Lower leg skin (tissue), 4 donors: Measurements from ENCODE around the gene TET2. TPM values are rescaled to one million over a fixed set of nuclear protein-coding genes. Genes with fewer than 3 reads are reported as not detected.

Experiments
- DNase-seq, 2 donors: peaks; one replicate each; pipeline ENCODE4 v3.0.0-alpha.2; 2019; ENCODE audit warnings: low spot score in 2 of 2
- H3K4me3 ChIP-seq: fragments of 200-600 bp; sonication (generic); 2 replicates; pipeline ENCODE4 v1.5.1; 2017; ENCODE audit warnings: mild to moderate bottlenecking, low read depth; ENCODE audit not compliant: poor library complexity, severe bottlenecking
- CTCF ChIP-seq, 3 donors: fragments of 450-650 bp; IDR thresholded peaks; one replicate each; pipeline ENCODE4 v1.5.1; 2016; ENCODE audit warnings: antibody characterized with exemption in 3 of 3, mild to moderate bottlenecking in 3 of 3, moderate library complexity in 2 of 3
- POLR2A ChIP-seq, 2 donors: fragments of 450-650 bp; IDR thresholded peaks; one replicate each; pipeline ENCODE4 v1.6.1; 2016 to 2017; ENCODE audit warnings: antibody characterized with exemption in 2 of 2, mild to moderate bottlenecking in 1 of 2, moderate library complexity in 1 of 2
- WGBS, 2 donors: methylation state at CpG; one replicate each; pipeline ENCODE4 v1.1.5; 2018; 5-methylcytosine and 5-hydroxymethylcytosine counted together
- intact Hi-C: fragments of 100-400 bp; cut with DNase I; formaldehyde crosslinking; loops from one replicate; pipeline ENCODE4 v1.15.0; 2023; ENCODE audit warnings: low total_unique reads
- total RNA-seq, 4 donors: library from RNA; depleted of rRNA; stranded (reverse); fragments of >200 nt; gene quantifications; one replicate each; pipeline ENCODE4 v1.1.0, GENCODE V29; 2016

Gene TET2
- total RNA-seq, 4 donors from 2014 or later = 31.0 to 36.0 (median 32.8) TPM

GRCh38 chr4:105145156-105145902 lies 1.3 kb upstream of the TET2 start:
- TF ChIP-seq CTCF (IDR thresholded peaks at IDR 0.05) (no peak), POLR2A (IDR thresholded peaks at IDR 0.05) (no peak)

GRCh38 chr4:105145903-105146275 lies 787 bp upstream of the TET2 start:
- peak overlapping the region; percentile 66 for H3K4me3 ChIP-seq
- TF ChIP-seq POLR2A (IDR thresholded peaks at IDR 0.05) = no peak
- TF ChIP-seq CTCF (IDR thresholded peaks at IDR 0.05) = no peak
- peak; percentile 24 to 87 for DNase-seq
- WGBS, 2 donors = 2 to 10% methylated on average over 25 of the region's 25 CpGs
- intact Hi-C loops = loop anchor here (10.0 kb wide), 1 partner anchor 329 kb away; the partner anchor contains the start of gene PPA2

More at GRCh38 chr4:105145156-105145902, 1.3 kb upstream of the TET2 start:
- WGBS, 2 donors = 34 to 41% methylated on average over 21 of the region's 21 CpGs
- peak overlapping the region; percentile 66 for H3K4me3 ChIP-seq
- intact Hi-C loops = loop anchor here (10.0 kb wide), 1 partner anchor 329 kb away; the partner anchor contains the start of gene PPA2
- DNase-seq = no peak

- 0% methylated on average over 12 of the region's 12 CpGs for WGBS, 2 donors
- no peak for TF ChIP-seq POLR2A (IDR thresholded peaks at IDR 0.05)
- TF ChIP-seq CTCF (IDR thresholded peaks at IDR 0.05) = no peak
- intact Hi-C loops = loop anchor here (10.0 kb wide), 1 partner anchor 328 kb away; the partner anchor contains the start of gene PPA2
- no peak for DNase-seq
- H3K4me3 ChIP-seq = peak overlapping the region; percentile 66
Observed at GRCh38 chr4:105147016-105147552, 408 bp downstream of the TET2 start.

- intact Hi-C loops = loop anchor here (10.0 kb wide), 1 partner anchor 327 kb away; the partner anchor contains the start of gene PPA2
- TF ChIP-seq POLR2A (IDR thresholded peaks at IDR 0.05) (no peak), CTCF (IDR thresholded peaks at IDR 0.05) (no peak)
- peak overlapping the region; percentile 66 for H3K4me3 ChIP-seq
- 1 to 4% methylated on average over 16 of the region's 16 CpGs for WGBS, 2 donors
- peak in 1 of 2 donors; percentile 21 for DNase-seq
Observed at GRCh38 chr4:105147553-105148161, 981 bp downstream of the TET2 start.

- DNase-seq = no peak
- intact Hi-C loops = loop anchor here (10.0 kb wide), 1 partner anchor 326 kb away; the partner anchor contains the start of gene PPA2
- H3K4me3 ChIP-seq = no peak overlapping the region
- TF ChIP-seq CTCF (IDR thresholded peaks at IDR 0.05) (no peak), POLR2A (IDR thresholded peaks at IDR 0.05) (no peak)
- 35 to 37% methylated on average over 1 of the region's 1 CpG for WGBS, 2 donors
Observed at GRCh38 chr4:105148356-105148755, 1.7 kb downstream of the TET2 start.
